GM12878 (cell line): ENCODE results near the gene PPP1R10. TPM values are rescaled to one million over a fixed set of nuclear protein-coding genes. Genes with fewer than 3 reads are reported as not detected.
A peak's percentile ranks its signal among the peaks of the same experiment; 100 is the strongest.

Experiments
- CHD1 ChIP-seq: IDR thresholded peaks from 2 replicates; pipeline ENCODE4 v1.6.1; 2012; ENCODE audit warnings: low read depth, low read length, improper control_type of control experiment
- HDAC2 ChIP-seq: fragments of 200-600 bp; sonication (generic); IDR thresholded peaks from 2 replicates; pipeline ENCODE4 v1.6.1; 2017
- NR2F1 ChIP-seq: fragments of 450-650 bp; conservative IDR thresholded peaks from 2 replicates; pipeline ENCODE4 v1.6.1; 2017; ENCODE audit warnings: mild to moderate bottlenecking
- RB1 ChIP-seq: fragments of 450-650 bp; formaldehyde crosslinking; IDR thresholded peaks from 2 replicates; pipeline ENCODE4 v1.6.1; 2017; ENCODE audit warnings: mild to moderate bottlenecking, borderline replicate concordance
- RFX5 ChIP-seq: IDR thresholded peaks from 2 replicates; pipeline ENCODE4 v1.6.1; 2011; ENCODE audit warnings: low read depth, low read length, improper control_type of control experiment
- SMC3 ChIP-seq: IDR thresholded peaks from 2 replicates; pipeline ENCODE4 v1.6.1; 2011; ENCODE audit warnings: low read length, improper control_type of control experiment, borderline replicate concordance
- SPI1 ChIP-seq: IDR thresholded peaks from 2 replicates; pipeline ENCODE4 v1.6.1; 2011; ENCODE audit warnings: low read depth, mild to moderate bottlenecking, low read length, moderate library complexity, borderline replicate concordance; ENCODE audit not compliant: insufficient read depth
- STAT3 ChIP-seq: IDR thresholded peaks from 2 replicates; pipeline ENCODE4 v1.6.1; 2011; ENCODE audit warnings: low read depth, low read length, improper control_type of control experiment
- SUPT20H ChIP-seq: IDR thresholded peaks from 2 replicates; pipeline ENCODE4 v1.6.1; 2011; ENCODE audit warnings: low read depth, mild to moderate bottlenecking, low read length, moderate library complexity, borderline replicate concordance; ENCODE audit not compliant: control insufficient read depth
- TCF12 ChIP-seq: IDR thresholded peaks from 2 replicates; pipeline ENCODE4 v1.6.1; 2011; ENCODE audit warnings: low read depth, mild to moderate bottlenecking, low read length
- ZBED1 ChIP-seq: IDR thresholded peaks from 2 replicates; pipeline ENCODE4 v1.6.1; 2016; ENCODE audit warnings: borderline replicate concordance
- ZNF274 ChIP-seq: IDR thresholded peaks from one replicate; pipeline ENCODE4 v1.8.0; 2011; ENCODE audit not compliant: insufficient read length, insufficient read depth
- polyA plus RNA-seq, 11 experiments: library from polyadenylated mRNA; depleted of rRNA in 4 of 11; unstranded in 6 of 11; stranded (reverse) in 5 of 11; fragments of >200 nt; fragmentation: Nextera tagmentation in 4 of 11; fragmentation: Illumina TruSeq in 1 of 11; extraction: Ambion mirVana in 4 of 11; extraction: Trizol in 1 of 11; gene quantifications; 1 replicate in 1 of 11; 2 replicates in 10 of 11; pipeline versions ENCODE4 v1.2.1 to v1.2.3, GENCODE V29; 2011 to 2016; ENCODE audit warnings: inconsistent platforms in 2 of 11, missing spikeins in 2 of 11, low read depth in 1 of 11
- total RNA-seq, 4 experiments: library from RNA; depleted of rRNA in 3 of 4; stranded (reverse); fragments of >200 nt in 3 of 4; fragmentation: Illumina TruSeq in 1 of 4; extraction: Trizol in 1 of 4; gene quantifications; 2 replicates each; pipeline versions ENCODE4 v1.2.1 to v1.2.3, GENCODE V29; 2013 to 2021
- TF ChIP-seq, protein P1 (sequence below): fragments of 150-350 bp; IDR thresholded peaks from 2 replicates; pipeline ENCODE4 v1.6.1; 2016; ENCODE audit warnings: low read depth, low read length
- TF ChIP-seq, protein P2 (sequence below): fragments of 450-650 bp; formaldehyde crosslinking; IDR thresholded peaks from 2 replicates; pipeline ENCODE4 v1.5.0; 2022; ENCODE audit warnings: mild to moderate bottlenecking, missing genetic modification characterization
- TF ChIP-seq, protein P3 (sequence below): IDR thresholded peaks from 2 replicates; pipeline ENCODE4 v1.6.1; 2012; ENCODE audit warnings: improper control_type of control experiment, low read depth, low read length; ENCODE audit not compliant: insufficient replicate concordance

PPP1R10 gene
- total and polyA plus RNA-seq, 10 of the 15 experiments (the other 5 are each of a cell fraction or from before 2014, with no cell fraction given): 11.3 to 83.8 (median 41.2) TPM

DNA sequence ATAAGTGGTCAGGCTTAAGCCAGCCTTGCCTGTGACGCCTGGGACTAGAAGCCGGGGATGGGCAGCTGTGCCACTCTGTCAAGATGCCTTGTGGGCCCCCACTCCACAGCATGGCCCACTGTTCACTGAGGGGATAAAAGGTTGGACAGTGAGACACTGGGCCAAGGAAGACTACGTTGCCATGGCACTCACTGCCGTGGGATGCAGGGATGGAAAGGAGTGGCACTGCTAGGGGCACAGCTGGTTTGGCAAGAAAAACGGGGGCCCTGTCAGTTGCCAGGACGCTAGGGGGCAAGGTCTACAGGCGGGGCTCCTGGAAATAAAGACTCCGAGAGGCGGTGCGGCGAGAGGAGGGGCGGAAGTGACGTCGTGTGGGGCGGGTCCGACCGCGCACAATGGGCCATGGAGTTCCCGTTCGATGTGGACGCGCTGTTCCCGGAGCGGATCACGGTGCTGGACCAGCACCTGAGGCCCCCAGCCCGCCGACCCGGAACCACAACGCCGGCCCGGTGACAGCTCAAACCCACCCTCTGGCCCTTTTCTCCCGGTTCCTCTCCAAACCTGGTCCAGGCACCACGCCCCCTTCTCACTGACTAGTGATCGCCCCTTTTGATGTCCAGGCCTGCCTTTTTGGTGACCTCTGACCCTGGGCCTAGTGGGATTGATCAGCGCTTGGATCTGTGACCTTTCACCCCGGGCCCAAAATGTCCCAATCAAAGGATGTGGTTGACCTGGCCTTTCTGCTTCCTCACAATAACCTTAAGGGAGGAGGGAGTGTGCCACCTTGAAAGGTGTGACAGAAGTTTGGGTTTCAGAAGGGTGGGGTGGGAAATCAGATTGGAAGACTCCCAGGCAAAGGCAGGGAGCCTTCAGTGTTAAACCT, 9.7 kb upstream of the PPP1R10 start, which contains the start of gene ATAT1 (continued):
- TF ChIP-seq, protein P1, sequence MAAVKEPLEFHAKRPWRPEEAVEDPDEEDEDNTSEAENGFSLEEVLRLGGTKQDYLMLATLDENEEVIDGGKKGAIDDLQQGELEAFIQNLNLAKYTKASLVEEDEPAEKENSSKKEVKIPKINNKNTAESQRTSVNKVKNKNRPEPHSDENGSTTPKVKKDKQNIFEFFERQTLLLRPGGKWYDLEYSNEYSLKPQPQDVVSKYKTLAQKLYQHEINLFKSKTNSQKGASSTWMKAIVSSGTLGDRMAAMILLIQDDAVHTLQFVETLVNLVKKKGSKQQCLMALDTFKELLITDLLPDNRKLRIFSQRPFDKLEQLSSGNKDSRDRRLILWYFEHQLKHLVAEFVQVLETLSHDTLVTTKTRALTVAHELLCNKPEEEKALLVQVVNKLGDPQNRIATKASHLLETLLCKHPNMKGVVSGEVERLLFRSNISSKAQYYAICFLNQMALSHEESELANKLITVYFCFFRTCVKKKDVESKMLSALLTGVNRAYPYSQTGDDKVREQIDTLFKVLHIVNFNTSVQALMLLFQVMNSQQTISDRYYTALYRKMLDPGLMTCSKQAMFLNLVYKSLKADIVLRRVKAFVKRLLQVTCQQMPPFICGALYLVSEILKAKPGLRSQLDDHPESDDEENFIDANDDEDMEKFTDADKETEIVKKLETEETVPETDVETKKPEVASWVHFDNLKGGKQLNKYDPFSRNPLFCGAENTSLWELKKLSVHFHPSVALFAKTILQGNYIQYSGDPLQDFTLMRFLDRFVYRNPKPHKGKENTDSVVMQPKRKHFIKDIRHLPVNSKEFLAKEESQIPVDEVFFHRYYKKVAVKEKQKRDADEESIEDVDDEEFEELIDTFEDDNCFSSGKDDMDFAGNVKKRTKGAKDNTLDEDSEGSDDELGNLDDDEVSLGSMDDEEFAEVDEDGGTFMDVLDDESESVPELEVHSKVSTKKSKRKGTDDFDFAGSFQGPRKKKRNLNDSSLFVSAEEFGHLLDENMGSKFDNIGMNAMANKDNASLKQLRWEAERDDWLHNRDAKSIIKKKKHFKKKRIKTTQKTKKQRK: no peak
- TF ChIP-seq TCF12 (no peak), SPI1 (peak; percentile 57; the same call in 1 of the 2 replicates), SUPT20H (no peak), ZNF274 (no peak), ZBED1 (peak; percentile 86; the same call in 1 of the 2 replicates), RB1 (no peak), RFX5 (no peak), STAT3 (no peak), CHD1 (no peak), SMC3 (peak; percentile 29; the same call in 1 of the 2 replicates), HDAC2 (no peak), NR2F1 (peak; percentile 95)
- TF ChIP-seq, protein P2, sequence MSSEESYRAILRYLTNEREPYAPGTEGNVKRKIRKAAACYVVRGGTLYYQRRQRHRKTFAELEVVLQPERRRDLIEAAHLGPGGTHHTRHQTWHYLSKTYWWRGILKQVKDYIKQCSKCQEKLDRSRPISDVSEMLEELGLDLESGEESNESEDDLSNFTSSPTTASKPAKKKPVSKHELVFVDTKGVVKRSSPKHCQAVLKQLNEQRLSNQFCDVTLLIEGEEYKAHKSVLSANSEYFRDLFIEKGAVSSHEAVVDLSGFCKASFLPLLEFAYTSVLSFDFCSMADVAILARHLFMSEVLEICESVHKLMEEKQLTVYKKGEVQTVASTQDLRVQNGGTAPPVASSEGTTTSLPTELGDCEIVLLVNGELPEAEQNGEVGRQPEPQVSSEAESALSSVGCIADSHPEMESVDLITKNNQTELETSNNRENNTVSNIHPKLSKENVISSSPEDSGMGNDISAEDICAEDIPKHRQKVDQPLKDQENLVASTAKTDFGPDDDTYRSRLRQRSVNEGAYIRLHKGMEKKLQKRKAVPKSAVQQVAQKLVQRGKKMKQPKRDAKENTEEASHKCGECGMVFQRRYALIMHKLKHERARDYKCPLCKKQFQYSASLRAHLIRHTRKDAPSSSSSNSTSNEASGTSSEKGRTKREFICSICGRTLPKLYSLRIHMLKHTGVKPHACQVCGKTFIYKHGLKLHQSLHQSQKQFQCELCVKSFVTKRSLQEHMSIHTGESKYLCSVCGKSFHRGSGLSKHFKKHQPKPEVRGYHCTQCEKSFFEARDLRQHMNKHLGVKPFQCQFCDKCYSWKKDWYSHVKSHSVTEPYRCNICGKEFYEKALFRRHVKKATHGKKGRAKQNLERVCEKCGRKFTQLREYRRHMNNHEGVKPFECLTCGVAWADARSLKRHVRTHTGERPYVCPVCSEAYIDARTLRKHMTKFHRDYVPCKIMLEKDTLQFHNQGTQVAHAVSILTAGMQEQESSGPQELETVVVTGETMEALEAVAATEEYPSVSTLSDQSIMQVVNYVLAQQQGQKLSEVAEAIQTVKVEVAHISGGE: no peak
- TF ChIP-seq, protein P3, sequence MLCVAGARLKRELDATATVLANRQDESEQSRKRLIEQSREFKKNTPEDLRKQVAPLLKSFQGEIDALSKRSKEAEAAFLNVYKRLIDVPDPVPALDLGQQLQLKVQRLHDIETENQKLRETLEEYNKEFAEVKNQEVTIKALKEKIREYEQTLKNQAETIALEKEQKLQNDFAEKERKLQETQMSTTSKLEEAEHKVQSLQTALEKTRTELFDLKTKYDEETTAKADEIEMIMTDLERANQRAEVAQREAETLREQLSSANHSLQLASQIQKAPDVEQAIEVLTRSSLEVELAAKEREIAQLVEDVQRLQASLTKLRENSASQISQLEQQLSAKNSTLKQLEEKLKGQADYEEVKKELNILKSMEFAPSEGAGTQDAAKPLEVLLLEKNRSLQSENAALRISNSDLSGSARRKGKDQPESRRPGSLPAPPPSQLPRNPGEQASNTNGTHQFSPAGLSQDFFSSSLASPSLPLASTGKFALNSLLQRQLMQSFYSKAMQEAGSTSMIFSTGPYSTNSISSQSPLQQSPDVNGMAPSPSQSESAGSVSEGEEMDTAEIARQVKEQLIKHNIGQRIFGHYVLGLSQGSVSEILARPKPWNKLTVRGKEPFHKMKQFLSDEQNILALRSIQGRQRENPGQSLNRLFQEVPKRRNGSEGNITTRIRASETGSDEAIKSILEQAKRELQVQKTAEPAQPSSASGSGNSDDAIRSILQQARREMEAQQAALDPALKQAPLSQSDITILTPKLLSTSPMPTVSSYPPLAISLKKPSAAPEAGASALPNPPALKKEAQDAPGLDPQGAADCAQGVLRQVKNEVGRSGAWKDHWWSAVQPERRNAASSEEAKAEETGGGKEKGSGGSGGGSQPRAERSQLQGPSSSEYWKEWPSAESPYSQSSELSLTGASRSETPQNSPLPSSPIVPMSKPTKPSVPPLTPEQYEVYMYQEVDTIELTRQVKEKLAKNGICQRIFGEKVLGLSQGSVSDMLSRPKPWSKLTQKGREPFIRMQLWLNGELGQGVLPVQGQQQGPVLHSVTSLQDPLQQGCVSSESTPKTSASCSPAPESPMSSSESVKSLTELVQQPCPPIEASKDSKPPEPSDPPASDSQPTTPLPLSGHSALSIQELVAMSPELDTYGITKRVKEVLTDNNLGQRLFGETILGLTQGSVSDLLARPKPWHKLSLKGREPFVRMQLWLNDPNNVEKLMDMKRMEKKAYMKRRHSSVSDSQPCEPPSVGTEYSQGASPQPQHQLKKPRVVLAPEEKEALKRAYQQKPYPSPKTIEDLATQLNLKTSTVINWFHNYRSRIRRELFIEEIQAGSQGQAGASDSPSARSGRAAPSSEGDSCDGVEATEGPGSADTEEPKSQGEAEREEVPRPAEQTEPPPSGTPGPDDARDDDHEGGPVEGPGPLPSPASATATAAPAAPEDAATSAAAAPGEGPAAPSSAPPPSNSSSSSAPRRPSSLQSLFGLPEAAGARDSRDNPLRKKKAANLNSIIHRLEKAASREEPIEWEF: no peak
